Pons (tissue), 1 donor: Measurements from ENCODE around the gene MFAP2.

ENCODE experiments used
- DNase-seq: peaks from one replicate; pipeline ENCODE4 v3.0.0-alpha.2; 2016; ENCODE audit warnings: low spot score

MFAP2 gene

GRCh38 chr1:17007121-17007520, 26.7 kb upstream of the MFAP2 start:
- no peak for DNase-seq

GRCh38 chr1:17005365-17005740, 24.9 kb upstream of the MFAP2 start:
- DNase-seq = no peak

- no peak for DNase-seq
These were observed 24.3 kb upstream of the MFAP2 start for GRCh38 chr1:17004466-17005364.

GRCh38 chr1:17002524-17002902, 22.1 kb upstream of the MFAP2 start:
- no peak for DNase-seq

- no peak for DNase-seq
These were observed 21.5 kb upstream of the MFAP2 start for GRCh38 chr1:17001760-17002523.

- DNase-seq = no peak
These were observed 19.4 kb upstream of the MFAP2 start for GRCh38 chr1:16999863-17000262.

GRCh38 chr1:16998589-16998988, 18.2 kb upstream of the MFAP2 start:
- no peak for DNase-seq

- DNase-seq = no peak
These were observed 16.4 kb upstream of the MFAP2 start for GRCh38 chr1:16996845-16997244.

- no peak for DNase-seq
These were observed 13.2 kb upstream of the MFAP2 start for GRCh38 chr1:16993521-16994038.

GRCh38 chr1:16992675-16993074, 12.3 kb upstream of the MFAP2 start:
- no peak for DNase-seq

GRCh38 chr1:16992102-16992501, 11.7 kb upstream of the MFAP2 start:
- no peak for DNase-seq

- no peak for DNase-seq
These were observed 11.2 kb upstream of the MFAP2 start for GRCh38 chr1:16991571-16991970.

- no peak for DNase-seq
These were observed 9.4 kb upstream of the MFAP2 start for GRCh38 chr1:16989676-16990391.

- DNase-seq = no peak
These were observed 7.8 kb upstream of the MFAP2 start for GRCh38 chr1:16988210-16988609.

GRCh38 chr1:16986962-16987361, 6.5 kb upstream of the MFAP2 start:
- no peak for DNase-seq

- DNase-seq = no peak
These were observed 6.1 kb upstream of the MFAP2 start for GRCh38 chr1:16986560-16986959.

- no peak for DNase-seq
These were observed 5.7 kb upstream of the MFAP2 start for GRCh38 chr1:16986113-16986512.

- no peak for DNase-seq
These were observed 4.3 kb upstream of the MFAP2 start for GRCh38 chr1:16984717-16985116.

GRCh38 chr1:16983649-16984048, 3.2 kb upstream of the MFAP2 start:
- DNase-seq = no peak

GRCh38 chr1:16982902-16983301, 2.5 kb upstream of the MFAP2 start:
- no peak for DNase-seq

GRCh38 chr1:16981269-16981849, 939 bp upstream of the MFAP2 start:
- no peak for DNase-seq
